BJ (cell line): Measurements from ENCODE around the gene GLT8D2. TPM values are rescaled to one million over a fixed set of nuclear protein-coding genes. Genes with fewer than 3 reads are reported as not detected.

Experiments
- CTCF ChIA-PET: fragments of 350-600 bp; formaldehyde crosslinking; extraction: SDS; loops from one replicate; lab custom pipeline; 2021; ENCODE audit warnings: antibody characterized with exemption, inconsistent platforms; lab: Yijun Ruan, JAX
- POLR2A ChIA-PET: fragments of 300-600 bp; sonication (Branson Sonifier 250); formaldehyde crosslinking; extraction: SDS; loops from one replicate; lab custom pipeline; 2021; ENCODE audit warnings: antibody characterized with exemption; lab: Charles Lee
- DNase-seq: peaks from one replicate; pipeline ENCODE4 v3.0.0-alpha.2; 2011; ENCODE audit warnings: low read depth
- H3K27me3 ChIP-seq: 2 replicates; pipeline ENCODE4 v1.6.0; 2011; ENCODE audit warnings: low read length; ENCODE audit not compliant: control insufficient read depth, insufficient read depth
- H3K36me3 ChIP-seq: 2 replicates; pipeline ENCODE4 v1.5.1; 2011; ENCODE audit warnings: low read length; ENCODE audit not compliant: control insufficient read depth, insufficient read depth
- H3K4me3 ChIP-seq: 2 replicates; pipeline ENCODE4 v1.5.1; 2011; ENCODE audit warnings: low read depth, mild to moderate bottlenecking, control low read depth, low read length
- polyA plus RNA-seq: library from polyadenylated mRNA; depleted of rRNA; stranded (reverse); fragments of >200 nt; gene quantifications from 2 replicates; pipeline ENCODE4 v1.2.3, GENCODE V29; 2011
- TF ChIP-seq, protein P1 (sequence below): IDR thresholded peaks from 2 replicates; pipeline ENCODE4 v1.5.1; 2011; ENCODE audit warnings: low read depth, mild to moderate bottlenecking, control low read depth, inconsistent platforms, low read length, moderate library complexity; ENCODE audit not compliant: insufficient read depth

GLT8D2 gene
- polyA plus RNA-seq, 1 experiment, result 67.6 TPM

- POLR2A ChIA-PET, result no interaction called here
- CTCF ChIA-PET, result interaction anchor here (0.8 to 1.8 kb wide), 7 partner anchors 8 to 177 kb away, joined by 3 to 6 read pairs (median 3); partner anchors contain the start of gene HCFC2
- no peak overlapping the region for H3K4me3 ChIP-seq
- no peaks in the 10 kb centered on the region for H3K27me3 ChIP-seq
- TF ChIP-seq, protein P1, sequence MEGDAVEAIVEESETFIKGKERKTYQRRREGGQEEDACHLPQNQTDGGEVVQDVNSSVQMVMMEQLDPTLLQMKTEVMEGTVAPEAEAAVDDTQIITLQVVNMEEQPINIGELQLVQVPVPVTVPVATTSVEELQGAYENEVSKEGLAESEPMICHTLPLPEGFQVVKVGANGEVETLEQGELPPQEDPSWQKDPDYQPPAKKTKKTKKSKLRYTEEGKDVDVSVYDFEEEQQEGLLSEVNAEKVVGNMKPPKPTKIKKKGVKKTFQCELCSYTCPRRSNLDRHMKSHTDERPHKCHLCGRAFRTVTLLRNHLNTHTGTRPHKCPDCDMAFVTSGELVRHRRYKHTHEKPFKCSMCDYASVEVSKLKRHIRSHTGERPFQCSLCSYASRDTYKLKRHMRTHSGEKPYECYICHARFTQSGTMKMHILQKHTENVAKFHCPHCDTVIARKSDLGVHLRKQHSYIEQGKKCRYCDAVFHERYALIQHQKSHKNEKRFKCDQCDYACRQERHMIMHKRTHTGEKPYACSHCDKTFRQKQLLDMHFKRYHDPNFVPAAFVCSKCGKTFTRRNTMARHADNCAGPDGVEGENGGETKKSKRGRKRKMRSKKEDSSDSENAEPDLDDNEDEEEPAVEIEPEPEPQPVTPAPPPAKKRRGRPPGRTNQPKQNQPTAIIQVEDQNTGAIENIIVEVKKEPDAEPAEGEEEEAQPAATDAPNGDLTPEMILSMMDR, result no peak
- DNase-seq, result no peak
- H3K36me3 ChIP-seq, result no peaks in the 10 kb centered on the region
Observed at GRCh38 chr12:104055686-104056388, 5.8 kb upstream of the GLT8D2 start.

DNA sequence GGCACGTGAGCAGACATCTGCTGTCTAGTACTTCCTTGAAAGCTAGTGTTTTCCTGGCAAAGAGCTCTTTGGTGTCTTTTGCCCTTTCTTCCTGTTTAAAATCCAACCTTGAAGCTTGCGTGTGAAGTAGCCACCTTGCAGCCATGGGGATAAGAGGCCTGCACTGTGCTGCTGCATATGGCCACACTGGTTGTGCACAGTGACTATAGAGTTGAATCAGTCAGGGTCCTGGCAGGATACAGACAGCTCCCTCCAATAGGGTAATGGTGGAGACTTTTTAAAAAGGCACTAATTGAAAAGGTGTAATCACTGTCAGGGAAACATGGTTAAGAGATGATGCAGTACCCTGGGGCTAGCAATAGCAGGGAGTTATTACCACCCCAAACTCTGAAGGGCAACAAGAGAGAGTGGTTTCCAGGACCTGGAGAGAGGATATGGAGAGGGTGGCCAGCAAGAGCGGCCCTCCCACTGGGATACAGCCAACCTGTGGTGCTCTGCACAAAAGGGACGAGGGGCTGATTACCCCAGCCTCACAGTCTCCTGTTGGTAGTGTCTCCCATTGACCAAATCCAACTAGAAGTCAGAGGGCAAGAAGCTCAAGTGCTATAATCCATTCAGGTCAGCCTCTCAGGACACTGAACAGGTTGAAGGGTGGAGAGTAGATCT is 4.8 kb upstream of the GLT8D2 start:
- no peak for DNase-seq
- TF ChIP-seq, protein P1, result no peak
- no peaks in the 10 kb centered on the region for H3K36me3 ChIP-seq
- ChIA-PET POLR2A (no interaction called here), CTCF (interaction anchor here (0.6 to 1.8 kb wide), 5 partner anchors 9 to 314 kb away, joined by 3 to 6 read pairs (median 3); partner anchors contain the start of gene HCFC2)
- H3K4me3 ChIP-seq, result no peak overlapping the region
- H3K27me3 ChIP-seq, result no peaks in the 10 kb centered on the region

- TF ChIP-seq, protein P1, result no peak
- CTCF ChIA-PET, result interaction anchor here (0.6 kb wide), 1 partner anchor 12 kb away, joined by 3 read pairs; no protein-coding TSS in a partner anchor
- POLR2A ChIA-PET, result no interaction called here
- no peak for DNase-seq
- H3K27me3 ChIP-seq, result no peaks in the 10 kb centered on the region
- no peaks in the 10 kb centered on the region for H3K36me3 ChIP-seq
- H3K4me3 ChIP-seq, result peak overlapping the region; percentile 40
Observed at GRCh38 chr12:104050436-104050835, 449 bp upstream of the GLT8D2 start.

DNA sequence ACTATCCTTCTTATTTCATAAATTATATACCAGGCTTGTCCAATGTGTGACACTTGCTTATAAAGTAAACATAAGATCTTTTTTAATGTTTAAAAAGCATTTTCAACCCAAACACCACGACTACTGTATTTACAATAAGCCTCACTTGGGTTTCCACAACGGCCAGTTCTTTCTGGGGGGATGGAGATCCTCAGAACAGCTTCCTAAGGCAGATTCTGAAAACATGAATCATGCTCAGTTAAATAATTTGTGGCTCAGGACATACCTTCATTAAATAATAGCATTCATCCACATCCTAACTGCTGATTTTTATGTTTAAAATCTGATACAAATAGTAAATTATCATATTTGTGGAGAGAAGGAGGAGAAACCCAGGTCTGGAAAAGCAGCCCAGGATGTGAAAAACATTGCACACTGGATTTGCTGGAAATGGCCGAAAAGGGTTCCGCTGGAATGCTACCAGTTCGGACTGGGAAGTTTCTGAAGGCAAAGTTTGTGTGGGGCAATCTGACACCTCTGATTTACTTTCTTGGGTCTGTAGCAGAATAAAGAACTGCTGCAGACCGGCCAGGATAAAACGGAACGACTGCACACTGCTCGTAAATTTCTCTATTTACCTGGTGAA is 597 bp downstream of the GLT8D2 start:
- TF ChIP-seq, protein P1, result no peak
- peak overlapping the region; percentile 40 for H3K4me3 ChIP-seq
- H3K36me3 ChIP-seq, result no peaks in the 10 kb centered on the region
- H3K27me3 ChIP-seq, result no peaks in the 10 kb centered on the region
- DNase-seq, result no peak
- CTCF ChIA-PET, result interaction anchor here (1.2 kb wide), 1 partner anchor 9 kb away, joined by 6 read pairs; no protein-coding TSS in a partner anchor
- POLR2A ChIA-PET, result interaction anchor here (0.6 kb wide), 1 partner anchor 63 kb away, joined by 4 read pairs; no protein-coding TSS in a partner anchor

DNA sequence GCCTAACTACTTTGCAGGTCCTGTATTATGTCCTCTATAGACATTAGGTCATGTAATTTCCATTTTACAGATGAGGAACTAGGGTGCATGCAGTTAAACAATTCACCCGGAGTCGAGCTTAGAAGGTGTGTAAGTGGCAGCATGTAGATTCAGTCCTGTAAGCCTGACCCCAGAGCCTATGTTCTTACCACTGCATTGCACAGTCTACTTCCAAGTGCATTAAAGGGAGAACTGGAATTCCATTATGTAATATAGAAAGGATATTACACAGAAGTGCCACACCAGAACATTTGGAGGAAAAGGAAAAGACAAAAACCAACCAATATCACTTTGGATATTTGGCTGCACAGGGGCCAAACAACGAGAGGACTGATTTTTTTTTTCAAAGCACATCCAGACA is 1.2 kb downstream of the GLT8D2 start:
- CTCF ChIA-PET, result interaction anchor here (1.2 kb wide), 1 partner anchor 9 kb away, joined by 6 read pairs; no protein-coding TSS in a partner anchor
- Histone ChIP-seq H3K27me3 (no peaks in the 10 kb centered on the region), H3K4me3 (peak overlapping the region; percentile 40), H3K36me3 (no peaks in the 10 kb centered on the region)
- DNase-seq, result no peak
- TF ChIP-seq, protein P1, result no peak
- POLR2A ChIA-PET, result interaction anchor here (0.6 kb wide), 1 partner anchor 62 kb away, joined by 4 read pairs; no protein-coding TSS in a partner anchor
